ENCODE measurements around the gene VPS16.

- TF ChIP-seq CTCF (IDR thresholded peaks at IDR 0.05) (no peak), POLR2AphosphoS5 (IDR thresholded peaks at IDR 0.05; ENCODE audit: insufficient read depth in 1 of 2, low read depth in 1 of 2) (no peak), POLR2A (IDR thresholded peaks at IDR 0.05) (no peak)
These were observed 33.9 kb downstream of the VPS16 start for GRCh38 chr20:2874456-2874855.
